ENCODE results near the gene DUSP3. TPM values are rescaled to one million over a fixed set of nuclear protein-coding genes. Genes with fewer than 3 reads are reported as not detected.

Gene DUSP3
- total and polyA plus RNA-seq, 2 of the 13 experiments (the other 11 are each of a cell fraction or from before 2014, with no cell fraction given): 60.0 to 71.5 TPM

GRCh38 chr17:43801844-43802243, 23.1 kb upstream of the DUSP3 start (continued):
- TF ChIP-seq CSRNP1 (CRISPR knock-in tag; IDR thresholded peaks at IDR 0.05): peak; percentile 39; the same call in 1 of the 2 replicates
- no peak for TF ChIP-seq RBFOX2 (IDR thresholded peaks at IDR 0.05; ENCODE audit: low read depth, low read length)
- TF ChIP-seq, protein P1, sequence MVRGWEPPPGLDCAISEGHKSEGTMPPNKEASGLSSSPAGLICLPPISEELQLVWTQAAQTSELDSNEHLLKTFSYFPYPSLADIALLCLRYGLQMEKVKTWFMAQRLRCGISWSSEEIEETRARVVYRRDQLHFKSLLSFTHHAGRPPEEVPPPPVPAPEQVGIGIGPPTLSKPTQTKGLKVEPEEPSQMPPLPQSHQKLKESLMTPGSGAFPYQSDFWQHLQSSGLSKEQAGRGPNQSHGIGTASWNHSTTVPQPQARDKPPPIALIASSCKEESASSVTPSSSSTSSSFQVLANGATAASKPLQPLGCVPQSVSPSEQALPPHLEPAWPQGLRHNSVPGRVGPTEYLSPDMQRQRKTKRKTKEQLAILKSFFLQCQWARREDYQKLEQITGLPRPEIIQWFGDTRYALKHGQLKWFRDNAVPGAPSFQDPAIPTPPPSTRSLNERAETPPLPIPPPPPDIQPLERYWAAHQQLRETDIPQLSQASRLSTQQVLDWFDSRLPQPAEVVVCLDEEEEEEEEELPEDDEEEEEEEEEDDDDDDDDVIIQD (CRISPR knock-in tag; IDR thresholded peaks at IDR 0.05; ENCODE audit: low read depth): peak; percentile 45; the same call in 1 of the 2 replicates
- TF ChIP-seq, protein P2, sequence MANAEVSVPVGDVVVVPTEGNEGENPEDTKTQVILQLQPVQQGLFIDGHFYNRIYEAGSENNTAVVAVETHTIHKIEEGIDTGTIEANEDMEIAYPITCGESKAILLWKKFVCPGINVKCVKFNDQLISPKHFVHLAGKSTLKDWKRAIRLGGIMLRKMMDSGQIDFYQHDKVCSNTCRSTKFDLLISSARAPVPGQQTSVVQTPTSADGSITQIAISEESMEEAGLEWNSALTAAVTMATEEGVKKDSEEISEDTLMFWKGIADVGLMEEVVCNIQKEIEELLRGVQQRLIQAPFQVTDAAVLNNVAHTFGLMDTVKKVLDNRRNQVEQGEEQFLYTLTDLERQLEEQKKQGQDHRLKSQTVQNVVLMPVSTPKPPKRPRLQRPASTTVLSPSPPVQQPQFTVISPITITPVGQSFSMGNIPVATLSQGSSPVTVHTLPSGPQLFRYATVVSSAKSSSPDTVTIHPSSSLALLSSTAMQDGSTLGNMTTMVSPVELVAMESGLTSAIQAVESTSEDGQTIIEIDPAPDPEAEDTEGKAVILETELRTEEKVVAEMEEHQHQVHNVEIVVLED (CRISPR knock-in tag; IDR thresholded peaks at IDR 0.05; ENCODE audit: borderline replicate concordance): peak; percentile 28; the same call in 1 of the 2 replicates
- TF ChIP-seq SIX4 (CRISPR knock-in tag; IDR thresholded peaks at IDR 0.05): peak; percentile 58; the same call in 1 of the 2 replicates
- TF ChIP-seq SIX1 (CRISPR knock-in tag; IDR thresholded peaks at IDR 0.05; ENCODE audit: borderline replicate concordance): peak; percentile 76; the same call in 1 of the 2 replicates
- TF ChIP-seq ETV5 (CRISPR knock-in tag; IDR thresholded peaks at IDR 0.05; ENCODE audit: borderline replicate concordance): peak; percentile 95
- no peak for TF ChIP-seq SIN3A (IDR thresholded peaks at IDR 0.05; ENCODE audit: borderline replicate concordance, low read depth, low read length)
- TF ChIP-seq TEAD3 (CRISPR knock-in tag; optimal IDR thresholded peaks at IDR 0.05; ENCODE audit: borderline replicate concordance): peak; percentile 92
- peak; percentile 33; the same call in 1 of the 2 replicates for TF ChIP-seq ZNF264 (CRISPR knock-in tag; IDR thresholded peaks at IDR 0.05)
- no peak for TF ChIP-seq ZNF883 (CRISPR knock-in tag; IDR thresholded peaks at IDR 0.05; ENCODE audit: not compliant biosample characterization)
- TF ChIP-seq ZNF224 (CRISPR knock-in tag; IDR thresholded peaks at IDR 0.05): no peak
- peak; percentile 87 for TF ChIP-seq CEBPG (CRISPR knock-in tag; IDR thresholded peaks at IDR 0.05)
- TF ChIP-seq NR2F6 (IDR thresholded peaks at IDR 0.05): peak; percentile 99
- peak; percentile 97 for TF ChIP-seq NR2F6 (CRISPR knock-in tag; IDR thresholded peaks at IDR 0.05)
- TF ChIP-seq ZNF281 (CRISPR knock-in tag; IDR thresholded peaks at IDR 0.05; ENCODE audit: borderline replicate concordance): peak; percentile 19; the same call in 1 of the 2 replicates
- peak; percentile 82; the same call in 1 of the 2 replicates for TF ChIP-seq LCORL (IDR thresholded peaks at IDR 0.05)
- TF ChIP-seq LCORL (CRISPR knock-in tag; IDR thresholded peaks at IDR 0.05): peak; percentile 66; the same call in 1 of the 2 replicates
- peak; percentile 98 for TF ChIP-seq FOXA3 (CRISPR knock-in tag; IDR thresholded peaks at IDR 0.05)
- TF ChIP-seq, protein P3, sequence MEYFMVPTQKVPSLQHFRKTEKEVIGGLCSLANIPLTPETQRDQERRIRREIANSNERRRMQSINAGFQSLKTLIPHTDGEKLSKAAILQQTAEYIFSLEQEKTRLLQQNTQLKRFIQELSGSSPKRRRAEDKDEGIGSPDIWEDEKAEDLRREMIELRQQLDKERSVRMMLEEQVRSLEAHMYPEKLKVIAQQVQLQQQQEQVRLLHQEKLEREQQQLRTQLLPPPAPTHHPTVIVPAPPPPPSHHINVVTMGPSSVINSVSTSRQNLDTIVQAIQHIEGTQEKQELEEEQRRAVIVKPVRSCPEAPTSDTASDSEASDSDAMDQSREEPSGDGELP (IDR thresholded peaks at IDR 0.05; ENCODE audit: borderline replicate concordance, low read depth): peak; percentile 48; the same call in 1 of the 2 replicates
